Adrenal gland (tissue), 12 donors: Measurements from ENCODE around the gene OOSP4A. TPM values are rescaled to one million over a fixed set of nuclear protein-coding genes. Genes with fewer than 3 reads are reported as not detected.

Experiments used
- DNase-seq, 7 donors: peaks; one replicate each; pipeline ENCODE4 v3.0.0-alpha.2; 2019 to 2020
- H3K27ac ChIP-seq, 5 donors: fragments of 200-600 bp; sonication (generic) in 4 of 5; 1 replicate in 3 of 5; 2 replicates in 2 of 5; pipeline versions ENCODE4 v1.5.1 to v1.8.0; 2016 to 2020; ENCODE audit warnings: mild to moderate bottlenecking in 1 of 5
- H3K27me3 ChIP-seq: fragments of 200-600 bp; 2 replicates; pipeline ENCODE4 v1.8.0; 2021
- H3K36me3 ChIP-seq, 2 donors: fragments of 200-600 bp; replicated peaks in 1 of 2; 1 replicate in 1 of 2; 2 replicates in 1 of 2; pipeline versions ENCODE4 v1.5.1 to v1.8.0; 2018 to 2022
- H3K4me1 ChIP-seq, 2 donors: fragments of 200-600 bp; replicated peaks in 1 of 2; 1 replicate in 1 of 2; 2 replicates in 1 of 2; pipeline versions ENCODE4 v1.5.1 to v1.8.0; 2018 to 2021
- H3K4me3 ChIP-seq, 4 donors: fragments of 200-600 bp; sonication (generic) in 3 of 4; one replicate each; pipeline ENCODE4 v1.5.1; 2016 to 2018
- H3K9me3 ChIP-seq, 3 donors: fragments of 200-600 bp; sonication (generic) in 1 of 3; replicated peaks in 1 of 3; 1 replicate in 2 of 3; 2 replicates in 1 of 3; pipeline versions ENCODE4 v1.5.1 to v1.8.0; 2016 to 2021
- POLR2A ChIP-seq, 2 donors: fragments of 450-650 bp; IDR thresholded peaks; one replicate each; pipeline ENCODE4 v1.6.1; 2017; ENCODE audit warnings: antibody characterized with exemption in 2 of 2, mild to moderate bottlenecking in 2 of 2, moderate library complexity in 1 of 2
- WGBS, 4 donors: extraction: QIAGEN DNeasy Blood & Tissue Kit in 2 of 4; methylation state at CpG; one replicate each; pipeline versions ENCODE4 v1.1.5 to v1.1.7; 2013 to 2017; 5-methylcytosine and 5-hydroxymethylcytosine counted together
- intact Hi-C, 2 donors: fragments of 100-400 bp; cut with DNase I; formaldehyde crosslinking; loops; one replicate each; pipeline versions ENCODE4 v1.14.1 to v1.15.0; 2022 to 2023
- polyA plus RNA-seq, 3 donors: library from polyadenylated mRNA; stranded (reverse); fragments of 200-250 nt in 2 of 3; fragments of 350-450 nt in 1 of 3; fragmentation: Illumina TruSeq in 1 of 3; extraction: RNeasy Lipid Tissue Mini Kit (QIAGEN cat#74804) in 1 of 3; gene quantifications; one replicate each; pipeline ENCODE4 v1.2.3, GENCODE V29; 2013 to 2014
- total RNA-seq, 9 donors: library from RNA; depleted of rRNA in 4 of 9; stranded (reverse); fragments of >200 nt in 4 of 9; fragments of 120-200 nt in 1 of 9; fragmentation: NEBNext Ultra II Directional in 1 of 9; extraction: Animal tissue kit (Norgen Biotek cat#: 25700) in 1 of 9; gene quantifications; one replicate each; pipeline versions ENCODE4 v1.1.0 to v1.2.4, GENCODE V29; 2013 to 2023
- TF ChIP-seq, protein P1 (sequence below), 6 experiments: fragments of 450-650 bp in 4 of 6; fragments of 200-600 bp in 2 of 6; sonication (generic) in 1 of 6; IDR thresholded peaks; 1 replicate in 5 of 6; 2 replicates in 1 of 6; pipeline versions ENCODE4 v1.5.1 to v1.8.0; 2016 to 2021; ENCODE audit warnings: antibody characterized with exemption in 6 of 6, mild to moderate bottlenecking in 2 of 6, moderate library complexity in 1 of 6
- donor health status: healthy with polysubstance abuse.
- donor health status: Bipolar disorder and iron deficiency.
- donor health status: DM: yes; HTN: yes; CAD: no.
- donor health status: DM: no; HTN: no; CAD: no.
- donor health status: DM: no; HTN: no; CAD: no.
- donor health status: DM: yes; HTN: yes; CAD: no.

OOSP4A gene
- total and polyA plus RNA-seq, 12 donors = not detected

DNA sequence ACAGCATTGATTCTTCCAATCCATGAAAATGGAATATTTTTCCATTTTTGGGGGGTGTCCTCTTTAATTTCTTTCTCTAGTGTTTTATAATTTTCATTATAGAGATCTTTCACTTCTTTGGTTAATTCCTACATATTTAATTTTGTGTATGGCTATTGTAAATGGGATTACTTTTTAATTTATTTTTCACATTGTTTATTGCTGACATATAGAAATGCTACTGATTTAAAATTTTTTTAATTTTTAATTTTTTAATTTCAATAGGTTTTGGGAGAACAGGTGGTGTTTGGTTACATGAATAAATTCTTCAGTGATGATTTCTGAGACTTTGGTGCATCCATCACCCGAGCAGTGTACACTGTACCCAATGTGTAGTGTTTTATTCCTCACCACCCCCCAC, 26.6 kb downstream of the OOSP4A start:
- no peaks in the 10 kb centered on the region for H3K36me3 ChIP-seq
- DNase-seq = no peak
- H3K4me3 ChIP-seq = no peak overlapping the region
- intact Hi-C loops = no loop called here
- no peaks in the 10 kb centered on the region for H3K27me3 ChIP-seq
- 60 to 85% (median 74%) methylated on average over 1 of the region's 1 CpG for WGBS, 4 donors
- H3K4me1 ChIP-seq = no peaks in the 10 kb centered on the region
- no peak for TF ChIP-seq POLR2A (IDR thresholded peaks at IDR 0.05)
- no peaks in the 10 kb centered on the region for H3K9me3 ChIP-seq
- no peak overlapping the region for H3K27ac ChIP-seq

DNA sequence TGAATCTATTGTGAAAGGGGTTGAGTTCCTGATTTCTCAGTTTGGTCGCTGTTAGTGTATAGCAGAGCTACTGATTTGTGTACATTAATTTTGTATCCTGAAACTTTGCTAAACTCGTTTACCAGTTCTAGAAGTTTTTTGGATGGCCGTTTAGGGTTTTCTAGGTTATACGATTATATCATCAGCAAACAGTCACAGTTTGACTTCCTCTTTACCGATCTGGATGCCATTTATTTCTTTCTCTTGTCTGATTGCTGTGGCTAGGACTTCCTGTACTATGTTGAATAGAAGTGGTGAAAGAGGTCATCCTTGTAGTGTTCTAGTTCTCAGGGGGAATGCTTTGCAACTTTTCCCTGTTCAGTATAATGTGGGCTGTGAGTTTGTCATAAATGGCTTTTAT, 28.6 kb downstream of the OOSP4A start:
- Histone ChIP-seq H3K4me1 (no peaks in the 10 kb centered on the region), H3K27ac (no peak overlapping the region), H3K4me3 (no peak overlapping the region), H3K36me3 (no peaks in the 10 kb centered on the region), H3K9me3 (no peaks in the 10 kb centered on the region), H3K27me3 (no peaks in the 10 kb centered on the region)
- intact Hi-C loops = no loop called here
- no peak for DNase-seq
- TF ChIP-seq POLR2A (IDR thresholded peaks at IDR 0.05) = no peak
- TF ChIP-seq, protein P1, sequence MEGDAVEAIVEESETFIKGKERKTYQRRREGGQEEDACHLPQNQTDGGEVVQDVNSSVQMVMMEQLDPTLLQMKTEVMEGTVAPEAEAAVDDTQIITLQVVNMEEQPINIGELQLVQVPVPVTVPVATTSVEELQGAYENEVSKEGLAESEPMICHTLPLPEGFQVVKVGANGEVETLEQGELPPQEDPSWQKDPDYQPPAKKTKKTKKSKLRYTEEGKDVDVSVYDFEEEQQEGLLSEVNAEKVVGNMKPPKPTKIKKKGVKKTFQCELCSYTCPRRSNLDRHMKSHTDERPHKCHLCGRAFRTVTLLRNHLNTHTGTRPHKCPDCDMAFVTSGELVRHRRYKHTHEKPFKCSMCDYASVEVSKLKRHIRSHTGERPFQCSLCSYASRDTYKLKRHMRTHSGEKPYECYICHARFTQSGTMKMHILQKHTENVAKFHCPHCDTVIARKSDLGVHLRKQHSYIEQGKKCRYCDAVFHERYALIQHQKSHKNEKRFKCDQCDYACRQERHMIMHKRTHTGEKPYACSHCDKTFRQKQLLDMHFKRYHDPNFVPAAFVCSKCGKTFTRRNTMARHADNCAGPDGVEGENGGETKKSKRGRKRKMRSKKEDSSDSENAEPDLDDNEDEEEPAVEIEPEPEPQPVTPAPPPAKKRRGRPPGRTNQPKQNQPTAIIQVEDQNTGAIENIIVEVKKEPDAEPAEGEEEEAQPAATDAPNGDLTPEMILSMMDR (IDR thresholded peaks at IDR 0.05) = no peak
- WGBS, 4 donors = 47 to 66% (median 51%) methylated on average over 5 of the region's 5 CpGs

DNA sequence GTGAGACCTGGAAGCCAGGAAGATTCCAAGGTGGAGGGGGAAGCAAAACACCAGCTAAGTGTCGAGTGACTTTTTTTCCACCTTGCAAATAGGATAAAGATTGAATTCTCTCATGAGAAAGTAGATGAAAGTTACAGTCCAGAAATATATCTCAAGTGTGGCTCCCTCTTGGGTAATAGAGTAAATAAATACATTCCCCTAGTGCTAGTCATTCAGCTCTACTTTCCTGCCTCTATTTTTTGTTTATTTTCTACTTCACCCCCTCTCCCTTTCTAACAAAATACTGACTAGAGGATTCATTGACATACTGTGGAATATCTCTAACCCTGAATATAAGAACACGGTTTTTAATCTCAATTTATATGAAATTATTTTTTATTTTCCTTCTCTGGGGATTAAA, 34.0 kb downstream of the OOSP4A start:
- intact Hi-C loops = no loop called here
- no peak for DNase-seq
- 52 to 66% (median 62%) methylated on average over 2 of the region's 2 CpGs for WGBS, 4 donors
- no peak for TF ChIP-seq POLR2A (IDR thresholded peaks at IDR 0.05)
- TF ChIP-seq, protein P1 (IDR thresholded peaks at IDR 0.05) = no peak
- Histone ChIP-seq H3K36me3 (no peaks in the 10 kb centered on the region), H3K27me3 (no peaks in the 10 kb centered on the region), H3K4me3 (no peak overlapping the region), H3K4me1 (no peaks in the 10 kb centered on the region), H3K9me3 (no peaks in the 10 kb centered on the region), H3K27ac (no peak overlapping the region)

DNA sequence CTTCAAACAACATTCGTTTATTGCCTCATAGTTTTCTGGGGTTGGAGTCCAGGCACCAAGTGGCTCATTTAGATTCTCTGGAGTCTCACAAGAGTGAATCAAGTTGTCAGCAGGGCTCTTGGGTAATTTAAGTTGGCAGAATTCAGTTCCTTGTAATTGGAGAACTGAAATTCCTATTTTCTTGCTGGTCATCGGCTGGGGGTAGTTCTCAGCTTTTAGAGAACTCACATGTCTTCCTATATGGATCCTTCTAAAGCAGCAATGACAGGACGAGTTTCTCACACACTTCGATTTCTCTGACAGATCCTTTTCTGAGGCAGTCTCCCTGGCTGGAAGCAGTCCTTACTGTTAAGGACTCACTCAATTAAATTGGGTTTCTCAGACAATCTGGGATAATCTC, 35.9 kb downstream of the OOSP4A start:
- Histone ChIP-seq H3K4me3 (no peak overlapping the region), H3K27ac (no peak overlapping the region), H3K36me3 (no peaks in the 10 kb centered on the region), H3K9me3 (no peaks in the 10 kb centered on the region), H3K4me1 (no peaks in the 10 kb centered on the region), H3K27me3 (no peaks in the 10 kb centered on the region)
- TF ChIP-seq, protein P1 (IDR thresholded peaks at IDR 0.05) = no peak
- TF ChIP-seq POLR2A (IDR thresholded peaks at IDR 0.05) = no peak
- DNase-seq = no peak
- intact Hi-C loops = no loop called here
- WGBS, 4 donors = 44 to 56% (median 51%) methylated on average over 4 of the region's 4 CpGs

DNA sequence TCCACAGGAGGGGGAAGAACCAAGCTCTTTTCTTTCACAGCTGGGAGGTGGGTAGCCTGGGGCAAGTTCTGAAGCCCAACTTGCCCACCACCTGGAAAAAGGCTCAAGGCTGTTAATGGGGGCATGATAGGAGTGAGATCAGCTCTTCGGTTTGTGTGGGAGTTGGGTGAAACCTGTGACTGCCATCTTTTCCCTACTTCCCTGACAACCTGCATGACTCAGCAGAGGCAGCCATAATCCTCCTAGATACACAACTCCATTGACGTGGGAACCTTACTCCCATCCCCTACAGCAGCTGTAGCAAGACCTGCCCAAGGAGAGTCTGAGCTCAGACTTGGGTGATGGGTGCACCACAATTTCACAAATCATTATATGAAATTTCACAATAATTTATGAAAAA, 39.9 kb downstream of the OOSP4A start:
- intact Hi-C loops = no loop called here
- Histone ChIP-seq H3K4me3 (no peak overlapping the region), H3K36me3 (no peaks in the 10 kb centered on the region), H3K4me1 (no peaks in the 10 kb centered on the region), H3K27me3 (no peaks in the 10 kb centered on the region), H3K9me3 (no peaks in the 10 kb centered on the region), H3K27ac (no peak overlapping the region)
- WGBS, 4 donors = 58 to 72% (median 70%) methylated on average over 2 of the region's 2 CpGs
- DNase-seq = no peak
- TF ChIP-seq, protein P1 (IDR thresholded peaks at IDR 0.05) = no peak
- TF ChIP-seq POLR2A (IDR thresholded peaks at IDR 0.05) = no peak
